ENCODE data around the gene DAB2IP.
A peak's percentile ranks its signal among the peaks of the same experiment; 100 is the strongest.

DAB2IP gene

DNA sequence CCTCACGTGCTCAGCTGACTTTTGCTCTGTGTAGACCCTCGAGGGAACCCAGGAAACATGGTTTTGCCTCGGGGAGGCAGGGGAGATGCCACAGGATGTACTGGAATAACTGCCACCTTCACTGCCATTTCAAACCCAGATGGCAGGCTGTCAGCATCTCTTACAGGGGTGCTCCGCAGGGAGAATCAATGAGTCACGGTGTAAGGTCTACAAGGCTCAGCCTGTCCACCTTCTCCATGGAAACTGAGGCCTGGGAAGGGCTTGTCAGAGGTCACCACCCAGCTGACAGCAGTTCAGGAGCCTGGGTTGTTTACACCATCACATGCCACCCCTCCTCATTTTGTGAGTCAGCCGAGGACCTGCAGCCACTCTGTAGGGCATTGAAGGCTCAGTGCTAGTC, 30.8 kb downstream of the DAB2IP start (continued):
- TF ChIP-seq, protein P1, sequence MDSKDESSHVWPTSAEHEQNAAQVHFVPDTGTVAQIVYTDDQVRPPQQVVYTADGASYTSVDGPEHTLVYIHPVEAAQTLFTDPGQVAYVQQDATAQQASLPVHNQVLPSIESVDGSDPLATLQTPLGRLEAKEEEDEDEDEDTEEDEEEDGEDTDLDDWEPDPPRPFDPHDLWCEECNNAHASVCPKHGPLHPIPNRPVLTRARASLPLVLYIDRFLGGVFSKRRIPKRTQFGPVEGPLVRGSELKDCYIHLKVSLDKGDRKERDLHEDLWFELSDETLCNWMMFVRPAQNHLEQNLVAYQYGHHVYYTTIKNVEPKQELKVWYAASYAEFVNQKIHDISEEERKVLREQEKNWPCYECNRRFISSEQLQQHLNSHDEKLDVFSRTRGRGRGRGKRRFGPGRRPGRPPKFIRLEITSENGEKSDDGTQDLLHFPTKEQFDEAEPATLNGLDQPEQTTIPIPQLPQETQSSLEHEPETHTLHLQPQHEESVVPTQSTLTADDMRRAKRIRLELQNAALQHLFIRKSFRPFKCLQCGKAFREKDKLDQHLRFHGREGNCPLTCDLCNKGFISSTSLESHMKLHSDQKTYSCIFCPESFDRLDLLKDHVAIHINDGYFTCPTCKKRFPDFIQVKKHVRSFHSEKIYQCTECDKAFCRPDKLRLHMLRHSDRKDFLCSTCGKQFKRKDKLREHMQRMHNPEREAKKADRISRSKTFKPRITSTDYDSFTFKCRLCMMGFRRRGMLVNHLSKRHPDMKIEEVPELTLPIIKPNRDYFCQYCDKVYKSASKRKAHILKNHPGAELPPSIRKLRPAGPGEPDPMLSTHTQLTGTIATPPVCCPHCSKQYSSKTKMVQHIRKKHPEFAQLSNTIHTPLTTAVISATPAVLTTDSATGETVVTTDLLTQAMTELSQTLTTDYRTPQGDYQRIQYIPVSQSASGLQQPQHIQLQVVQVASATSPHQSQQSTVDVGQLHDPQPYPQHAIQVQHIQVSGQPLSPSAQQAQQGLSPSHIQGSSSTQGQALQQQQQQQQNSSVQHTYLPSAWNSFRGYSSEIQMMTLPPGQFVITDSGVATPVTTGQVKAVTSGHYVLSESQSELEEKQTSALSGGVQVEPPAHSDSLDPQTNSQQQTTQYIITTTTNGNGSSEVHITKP (tag by site-specific recombination; IDR thresholded peaks at IDR 0.05), result no peak

GRCh38 chr9:121682926-121683515, 31.6 kb downstream of the DAB2IP start:
- no peaks in the 10 kb centered on the region for H3K4me1 ChIP-seq (ENCODE audit: control insufficient read depth, insufficient read depth, low read length)
- peaks cover 0 to 37% of the 10 kb centered on the region in 2 experiments; a peak in 1 of 3 replicates for H3K36me3 ChIP-seq (ENCODE audit: control insufficient read depth in 2 of 2, insufficient read depth in 1 of 2, low read length in 2 of 2)
- POLR2A ChIA-PET, result no interaction called here
- no peaks in the 10 kb centered on the region for H3K9me3 ChIP-seq (ENCODE audit: control insufficient read depth, insufficient read depth, low read depth, low read length)
- TF ChIP-seq ZNF138 (tag by site-specific recombination; IDR thresholded peaks at IDR 0.05; ENCODE audit: borderline replicate concordance) (no peak), ZNF416 (tag by site-specific recombination; IDR thresholded peaks at IDR 0.05) (no peak)
- H3K27ac ChIP-seq (ENCODE audit: extremely low read depth, low read depth, low read length), result no peak overlapping the region
- H3K4me3 ChIP-seq (ENCODE audit: low read depth, low read length), result no peak overlapping the region
- CTCF ChIA-PET, result interaction anchor here (0.5 to 9.4 kb wide), 16 partner anchors 9 to 572 kb away, joined by 3 to 118 read pairs (median 4); no protein-coding TSS in a partner anchor

DNA sequence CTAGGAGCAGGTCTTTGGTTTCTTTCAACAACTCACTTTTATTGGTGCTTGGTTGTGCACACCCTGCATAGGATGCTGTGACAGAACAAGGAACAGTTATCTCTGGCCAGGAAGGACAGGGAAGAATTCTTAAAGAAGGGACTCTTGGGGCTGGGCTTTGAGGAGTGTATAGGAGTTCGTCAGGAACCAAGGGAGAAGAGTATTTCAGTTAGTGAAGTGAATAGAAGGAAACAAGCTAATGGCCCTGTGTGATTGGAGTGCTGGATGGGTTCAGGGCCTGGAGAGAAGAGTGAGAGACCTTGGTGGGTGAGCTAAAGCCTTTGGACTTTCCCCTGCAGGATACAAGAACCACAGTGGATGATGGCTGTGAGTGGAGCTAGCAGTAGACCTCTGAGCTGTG, 32.2 kb downstream of the DAB2IP start:
- Histone ChIP-seq H3K4me1 (ENCODE audit: control insufficient read depth, insufficient read depth, low read length) (no peaks in the 10 kb centered on the region), H3K27ac (ENCODE audit: extremely low read depth, low read depth, low read length) (no peak overlapping the region), H3K36me3 (ENCODE audit: control insufficient read depth in 2 of 2, insufficient read depth in 1 of 2, low read length in 2 of 2) (peaks cover 0 to 33% of the 10 kb centered on the region in 2 experiments; a peak in 1 of 3 replicates), H3K4me3 (ENCODE audit: low read depth, low read length) (no peak overlapping the region), H3K9me3 (ENCODE audit: control insufficient read depth, insufficient read depth, low read depth, low read length) (no peaks in the 10 kb centered on the region)
- POLR2A ChIA-PET, result no interaction called here
- TF ChIP-seq TRIM28 (IDR thresholded peaks at IDR 0.05; ENCODE audit: borderline replicate concordance, low read length), result no peak
- peak; percentile 94 for TF ChIP-seq ZFP3 (tag by site-specific recombination; IDR thresholded peaks at IDR 0.05; ENCODE audit: low read depth)
- CTCF ChIA-PET, result interaction anchor here (0.5 to 9.4 kb wide), 35 partner anchors 9 to 572 kb away, joined by 3 to 118 read pairs (median 4); no protein-coding TSS in a partner anchor

DNA sequence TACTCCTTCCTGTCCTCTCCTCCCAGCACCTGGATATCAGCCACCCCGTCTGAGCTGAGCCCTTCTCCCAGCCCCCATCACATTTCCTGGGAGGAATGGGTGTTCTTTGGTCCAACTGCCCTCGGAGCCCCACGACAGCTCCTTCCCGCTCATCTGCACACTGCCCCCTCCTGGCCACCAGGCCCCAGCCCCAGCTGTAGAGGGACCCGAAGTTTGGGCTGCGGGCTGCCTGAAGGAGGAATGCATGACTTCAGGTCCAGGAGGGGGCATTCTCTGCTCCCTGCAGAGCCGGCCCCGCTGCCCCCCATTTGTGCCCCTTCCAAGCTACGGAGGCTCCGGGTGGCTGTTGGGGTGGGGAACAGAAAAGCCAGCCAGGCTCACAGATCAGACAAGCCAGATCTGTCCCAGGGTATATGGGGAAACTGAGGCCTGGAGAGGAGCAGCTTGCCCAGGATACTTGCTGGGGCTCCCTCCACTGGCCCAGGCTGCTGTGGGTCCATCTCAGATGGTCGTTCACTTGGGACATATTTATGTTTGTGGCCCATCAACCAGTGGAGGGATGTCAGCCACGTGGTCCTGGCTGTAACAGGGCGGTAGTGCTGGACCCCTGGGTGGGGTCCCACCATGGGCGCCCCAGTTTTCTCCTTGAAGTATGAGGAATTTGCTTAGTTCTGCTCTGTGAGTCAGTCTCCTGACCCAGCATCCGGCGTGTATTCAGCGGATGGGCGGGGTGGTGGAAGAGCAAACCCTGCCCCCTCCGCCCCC, 33.1 kb downstream of the DAB2IP start:
- H3K4me1 ChIP-seq (ENCODE audit: control insufficient read depth, insufficient read depth, low read length), result no peaks in the 10 kb centered on the region
- ChIA-PET POLR2A (no interaction called here), CTCF (interaction anchor here (0.6 to 9.4 kb wide), 35 partner anchors 10 to 440 kb away, joined by 3 to 118 read pairs (median 4); no protein-coding TSS in a partner anchor)
- H3K36me3 ChIP-seq (ENCODE audit: control insufficient read depth in 2 of 2, insufficient read depth in 1 of 2, low read length in 2 of 2), result peaks cover 0 to 23% of the 10 kb centered on the region in 2 experiments; a peak in 1 of 3 replicates
- H3K27ac ChIP-seq (ENCODE audit: extremely low read depth, low read depth, low read length), result no peak overlapping the region
- no peaks in the 10 kb centered on the region for H3K9me3 ChIP-seq (ENCODE audit: control insufficient read depth, insufficient read depth, low read depth, low read length)
- TF ChIP-seq, protein P2, sequence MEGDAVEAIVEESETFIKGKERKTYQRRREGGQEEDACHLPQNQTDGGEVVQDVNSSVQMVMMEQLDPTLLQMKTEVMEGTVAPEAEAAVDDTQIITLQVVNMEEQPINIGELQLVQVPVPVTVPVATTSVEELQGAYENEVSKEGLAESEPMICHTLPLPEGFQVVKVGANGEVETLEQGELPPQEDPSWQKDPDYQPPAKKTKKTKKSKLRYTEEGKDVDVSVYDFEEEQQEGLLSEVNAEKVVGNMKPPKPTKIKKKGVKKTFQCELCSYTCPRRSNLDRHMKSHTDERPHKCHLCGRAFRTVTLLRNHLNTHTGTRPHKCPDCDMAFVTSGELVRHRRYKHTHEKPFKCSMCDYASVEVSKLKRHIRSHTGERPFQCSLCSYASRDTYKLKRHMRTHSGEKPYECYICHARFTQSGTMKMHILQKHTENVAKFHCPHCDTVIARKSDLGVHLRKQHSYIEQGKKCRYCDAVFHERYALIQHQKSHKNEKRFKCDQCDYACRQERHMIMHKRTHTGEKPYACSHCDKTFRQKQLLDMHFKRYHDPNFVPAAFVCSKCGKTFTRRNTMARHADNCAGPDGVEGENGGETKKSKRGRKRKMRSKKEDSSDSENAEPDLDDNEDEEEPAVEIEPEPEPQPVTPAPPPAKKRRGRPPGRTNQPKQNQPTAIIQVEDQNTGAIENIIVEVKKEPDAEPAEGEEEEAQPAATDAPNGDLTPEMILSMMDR (tag by site-specific recombination; IDR thresholded peaks at IDR 0.05), result 0 out of 2 replicates have a peak, but pooled peaks have one; percentile 28
- TF ChIP-seq, protein P3, sequence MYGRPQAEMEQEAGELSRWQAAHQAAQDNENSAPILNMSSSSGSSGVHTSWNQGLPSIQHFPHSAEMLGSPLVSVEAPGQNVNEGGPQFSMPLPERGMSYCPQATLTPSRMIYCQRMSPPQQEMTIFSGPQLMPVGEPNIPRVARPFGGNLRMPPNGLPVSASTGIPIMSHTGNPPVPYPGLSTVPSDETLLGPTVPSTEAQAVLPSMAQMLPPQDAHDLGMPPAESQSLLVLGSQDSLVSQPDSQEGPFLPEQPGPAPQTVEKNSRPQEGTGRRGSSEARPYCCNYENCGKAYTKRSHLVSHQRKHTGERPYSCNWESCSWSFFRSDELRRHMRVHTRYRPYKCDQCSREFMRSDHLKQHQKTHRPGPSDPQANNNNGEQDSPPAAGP (tag by site-specific recombination; IDR thresholded peaks at IDR 0.05), result peak; percentile 34; the same call in 1 of the 2 replicates
- TF ChIP-seq ZNF155 (tag by site-specific recombination; IDR thresholded peaks at IDR 0.05) (no peak), ZNF140 (tag by site-specific recombination; IDR thresholded peaks at IDR 0.05) (no peak)
- no peak overlapping the region for H3K4me3 ChIP-seq (ENCODE audit: low read depth, low read length)
